Kasumi-1 (cell line): ENCODE data around the gene VIPR1.
A peak's percentile ranks its signal among the peaks of the same experiment; 100 is the strongest.

Source experiments
- DNase-seq, 2 experiments: peaks; one replicate each; lab custom pipeline; 2025; lab: John Stamatoyannopoulos, UW

Gene VIPR1, protein sequence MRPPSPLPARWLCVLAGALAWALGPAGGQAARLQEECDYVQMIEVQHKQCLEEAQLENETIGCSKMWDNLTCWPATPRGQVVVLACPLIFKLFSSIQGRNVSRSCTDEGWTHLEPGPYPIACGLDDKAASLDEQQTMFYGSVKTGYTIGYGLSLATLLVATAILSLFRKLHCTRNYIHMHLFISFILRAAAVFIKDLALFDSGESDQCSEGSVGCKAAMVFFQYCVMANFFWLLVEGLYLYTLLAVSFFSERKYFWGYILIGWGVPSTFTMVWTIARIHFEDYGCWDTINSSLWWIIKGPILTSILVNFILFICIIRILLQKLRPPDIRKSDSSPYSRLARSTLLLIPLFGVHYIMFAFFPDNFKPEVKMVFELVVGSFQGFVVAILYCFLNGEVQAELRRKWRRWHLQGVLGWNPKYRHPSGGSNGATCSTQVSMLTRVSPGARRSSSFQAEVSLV

DNA sequence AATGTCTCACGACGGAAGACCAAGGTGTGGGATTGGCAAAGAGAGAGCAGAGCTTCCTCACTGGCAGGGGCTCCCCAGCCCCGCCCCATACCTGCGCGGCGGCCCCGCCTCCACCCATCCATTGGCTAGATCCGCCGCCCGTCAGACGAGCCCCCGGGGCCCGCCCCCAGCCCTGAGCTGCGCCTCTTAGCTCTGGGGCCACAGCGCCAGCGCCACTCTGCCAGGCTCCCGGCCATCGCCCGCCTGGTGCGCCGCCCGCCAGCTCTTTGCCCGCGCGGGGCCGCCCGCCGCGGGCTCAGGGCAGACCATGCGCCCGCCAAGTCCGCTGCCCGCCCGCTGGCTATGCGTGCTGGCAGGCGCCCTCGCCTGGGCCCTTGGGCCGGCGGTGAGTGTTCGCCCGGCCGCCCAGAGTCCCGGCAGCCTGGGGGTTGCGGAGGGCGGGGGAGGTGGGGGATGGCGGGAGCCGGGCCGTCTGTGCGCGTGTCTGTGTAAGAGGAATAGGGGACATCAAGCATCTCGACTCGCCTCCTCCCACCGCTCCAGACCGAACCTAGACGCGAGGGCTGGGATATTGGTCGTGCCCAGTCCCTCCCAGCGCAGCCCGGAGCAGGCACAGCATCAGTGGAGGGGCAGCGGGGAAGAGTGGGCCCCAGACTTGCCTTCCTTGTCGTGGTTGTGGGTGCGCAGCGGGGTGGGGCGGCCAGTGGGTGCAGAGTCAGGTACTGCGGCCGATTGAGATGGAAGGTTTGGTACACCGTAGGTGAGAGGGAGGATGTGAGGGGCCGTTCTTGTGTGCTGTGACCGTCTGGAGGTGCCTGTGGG, at the start of gene VIPR1:
Gene VIPR1 (plus strand): TSS at position 215 of the 822 bp plus-strand sequence. CDS start 93 bp downstream, at position 308.
- DNase-seq = peak; percentile 58 to 68

DNA sequence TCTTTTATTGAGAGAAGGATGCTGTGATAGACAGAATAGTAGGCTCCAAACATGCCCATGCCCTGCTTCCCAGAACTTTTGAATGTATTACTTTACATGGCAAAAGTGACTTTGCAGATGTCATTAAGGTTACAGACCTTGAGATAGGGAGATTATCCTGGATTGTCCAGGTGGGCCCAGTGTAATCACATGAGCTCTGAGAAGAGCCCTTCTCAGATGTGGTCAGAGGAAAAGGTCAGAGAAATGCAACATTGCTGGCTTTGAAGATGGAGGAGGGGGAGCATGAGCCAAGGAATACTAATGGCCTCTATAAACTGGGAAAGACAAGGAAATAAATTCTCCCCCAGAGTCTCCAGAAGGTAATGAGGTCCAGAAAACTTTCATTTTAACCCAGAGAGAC, 46.2 kb upstream of the VIPR1 start:
- no peak for DNase-seq

DNA sequence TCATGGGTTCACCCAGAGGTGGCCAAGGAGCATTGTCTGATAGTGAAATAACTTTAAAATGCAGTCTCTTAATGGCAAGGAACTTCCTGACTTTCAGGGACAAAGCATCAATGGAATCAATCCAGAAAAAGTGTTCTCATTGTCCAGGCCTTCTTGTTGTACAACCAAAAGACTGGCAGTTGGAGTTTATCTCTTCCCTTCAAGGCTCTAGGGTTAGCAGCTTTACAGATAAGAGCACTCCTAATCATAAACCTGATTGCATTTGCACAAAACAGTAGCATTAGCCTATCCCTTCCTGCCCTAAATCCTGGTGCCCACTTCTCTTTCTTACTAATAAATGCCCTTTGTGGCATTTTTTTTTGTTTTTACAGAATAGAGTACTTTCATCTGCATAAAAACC, 43.3 kb upstream of the VIPR1 start:
- no peak for DNase-seq

DNA sequence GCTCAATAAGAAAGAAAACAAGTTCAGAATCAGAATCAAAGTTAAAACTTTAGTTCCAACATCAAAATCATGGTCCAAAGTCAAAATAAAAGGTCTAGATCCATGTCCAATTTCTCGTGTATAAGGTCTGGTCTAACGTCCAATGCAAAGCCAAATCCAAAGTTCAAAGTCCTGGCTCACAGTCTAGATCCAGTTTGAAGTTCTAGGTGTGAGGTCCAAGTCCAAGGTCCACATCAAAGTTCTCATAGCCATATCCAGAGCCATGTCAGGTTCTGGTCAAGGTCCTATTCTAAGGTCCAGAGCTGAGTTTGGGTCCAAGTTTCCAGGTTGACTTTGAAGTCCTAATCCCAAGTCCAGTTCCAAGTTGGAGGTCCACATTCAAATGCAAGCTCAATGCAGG, 40.7 kb upstream of the VIPR1 start:
- DNase-seq = no peak

DNA sequence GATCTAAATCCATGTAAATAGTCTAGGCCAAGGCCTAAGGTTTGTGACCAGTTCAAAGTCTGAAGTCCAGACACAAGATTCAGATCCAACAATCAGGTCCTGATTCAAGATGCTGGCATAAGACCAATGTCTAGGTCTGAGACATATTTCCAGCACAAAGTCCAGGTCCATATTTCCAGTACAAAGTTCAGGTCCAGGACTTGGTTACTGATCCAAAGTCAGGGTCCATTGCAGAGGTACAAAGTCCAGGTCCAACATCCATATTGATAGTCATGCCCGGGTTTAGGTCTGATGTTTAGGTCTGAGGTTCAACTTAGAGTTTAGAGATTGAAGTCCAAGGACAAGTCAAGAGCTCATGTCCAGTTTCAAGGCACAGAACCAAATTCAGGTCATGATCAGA, 39.4 kb upstream of the VIPR1 start:
- no peak for DNase-seq

DNA sequence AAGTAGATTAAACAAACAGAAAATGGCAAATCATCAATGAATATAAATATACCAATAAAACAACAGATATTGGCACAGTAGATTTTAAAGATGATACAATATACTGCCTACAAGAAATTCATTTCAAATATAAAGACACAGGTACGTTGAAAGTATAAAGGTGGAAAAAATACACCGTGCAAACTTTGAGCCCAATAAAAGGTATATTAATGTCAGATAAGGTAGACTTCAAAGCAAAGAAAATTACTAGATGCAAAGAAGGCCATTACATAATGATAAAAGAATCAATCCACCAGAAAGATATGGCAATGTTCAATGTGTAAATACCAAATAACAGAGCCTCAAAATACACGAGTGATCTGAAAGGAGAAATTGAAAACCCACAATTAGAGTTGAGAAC, 34.3 kb upstream of the VIPR1 start:
- DNase-seq = no peak

DNA sequence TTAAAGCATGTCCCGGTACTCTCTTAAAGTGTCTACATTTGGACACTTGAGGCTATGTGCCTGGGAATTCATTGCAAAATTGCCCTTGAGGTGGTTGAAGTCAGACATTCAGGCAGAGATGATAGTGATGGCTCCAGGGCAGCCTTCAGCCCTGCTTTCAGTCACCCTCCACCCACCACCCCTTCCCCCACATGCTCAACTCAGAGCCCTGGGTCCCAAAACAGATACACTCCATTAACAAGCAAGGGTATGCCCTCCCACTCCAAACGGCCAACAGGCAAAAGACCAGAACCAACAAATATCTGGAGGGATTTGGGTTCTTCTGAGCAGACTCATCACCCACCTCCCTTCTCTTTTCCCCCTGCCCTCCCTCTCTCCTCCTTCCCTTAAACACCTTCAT, 29.9 kb upstream of the VIPR1 start:
- DNase-seq = no peak

DNA sequence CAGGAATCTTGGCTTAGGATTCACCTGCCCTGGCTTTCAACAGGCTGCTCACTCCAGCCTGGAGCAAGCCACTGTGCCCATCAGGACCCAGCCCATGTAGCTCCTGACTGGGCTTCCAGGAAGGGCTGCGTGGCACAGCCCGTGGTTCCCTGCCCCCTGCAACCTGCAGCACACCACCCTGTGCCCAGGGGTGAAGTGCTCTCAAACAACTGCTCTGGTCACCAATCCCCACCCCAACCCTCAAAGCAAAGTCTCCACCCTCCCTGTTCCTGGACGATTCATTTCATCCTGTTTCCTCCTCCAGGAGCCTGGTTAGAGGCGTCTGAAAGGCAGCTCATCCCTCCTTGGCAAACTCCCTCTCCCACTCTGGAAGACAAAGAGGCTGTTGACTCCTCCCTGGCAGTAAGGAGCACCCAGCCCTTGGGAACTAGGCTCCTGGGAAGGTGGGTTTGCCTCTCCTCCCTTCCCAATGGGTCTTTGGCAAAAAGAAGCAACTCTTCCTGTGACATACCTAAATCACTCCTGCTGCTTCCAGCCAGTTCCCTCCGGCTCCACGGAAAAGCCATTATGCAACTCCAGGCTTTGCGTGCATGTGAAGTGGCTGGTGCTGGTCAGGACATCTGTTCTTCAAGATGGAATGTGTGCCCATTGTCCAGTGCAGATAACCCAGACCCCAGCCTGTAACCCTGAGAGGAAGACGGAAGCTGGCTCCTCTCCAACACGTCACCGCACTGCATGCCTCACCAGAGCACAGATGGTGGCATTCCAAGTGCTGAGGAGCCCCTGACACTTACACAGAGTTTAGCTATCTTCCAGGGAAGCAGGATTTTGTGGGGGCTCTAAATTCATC, 29.1 kb upstream of the VIPR1 start:
- no peak for DNase-seq

DNA sequence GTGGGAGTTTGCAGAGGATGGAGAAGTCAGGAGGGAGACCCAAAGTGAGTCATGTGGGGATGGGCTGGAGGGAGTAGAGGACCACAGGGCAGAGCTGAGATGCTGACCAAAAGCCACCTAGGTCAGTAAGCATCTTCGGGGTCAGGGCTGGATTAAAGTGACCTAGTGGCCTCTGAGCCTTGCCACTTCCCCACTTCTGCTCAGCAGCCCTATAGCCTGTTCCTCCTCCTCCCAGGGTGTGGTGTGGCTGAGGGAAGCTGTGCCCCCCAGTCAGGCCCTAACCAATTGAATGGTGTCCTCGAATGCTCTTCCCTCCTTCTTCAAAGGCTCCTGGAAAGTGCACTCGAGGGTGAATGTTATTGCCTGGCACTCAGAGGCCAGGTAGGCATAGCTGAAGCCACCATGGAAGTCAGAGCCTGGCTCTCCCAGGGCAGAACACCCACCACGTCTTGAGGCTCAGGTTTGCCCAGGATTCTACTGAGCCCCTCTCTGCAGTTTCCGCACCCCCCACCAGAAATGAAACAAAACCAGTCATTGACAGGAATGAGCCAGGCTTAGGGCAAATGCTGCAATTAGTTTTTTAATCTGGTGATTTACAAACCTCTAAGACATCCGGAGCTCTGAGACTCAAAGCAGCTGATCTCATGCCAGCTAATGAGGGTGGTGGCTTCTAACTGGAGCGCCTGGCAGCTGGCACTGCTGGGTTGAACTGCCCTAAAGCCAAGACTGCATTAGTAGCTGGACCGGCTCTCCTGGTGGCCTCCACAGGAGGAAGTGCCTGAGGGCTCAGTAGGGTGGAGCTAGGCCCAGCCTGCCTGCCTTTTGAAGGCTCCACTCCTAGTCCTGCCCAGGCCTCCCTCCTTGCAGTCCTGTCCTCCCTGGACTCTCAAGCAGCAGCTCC, 26.0 kb upstream of the VIPR1 start:
- DNase-seq = no peak

DNA sequence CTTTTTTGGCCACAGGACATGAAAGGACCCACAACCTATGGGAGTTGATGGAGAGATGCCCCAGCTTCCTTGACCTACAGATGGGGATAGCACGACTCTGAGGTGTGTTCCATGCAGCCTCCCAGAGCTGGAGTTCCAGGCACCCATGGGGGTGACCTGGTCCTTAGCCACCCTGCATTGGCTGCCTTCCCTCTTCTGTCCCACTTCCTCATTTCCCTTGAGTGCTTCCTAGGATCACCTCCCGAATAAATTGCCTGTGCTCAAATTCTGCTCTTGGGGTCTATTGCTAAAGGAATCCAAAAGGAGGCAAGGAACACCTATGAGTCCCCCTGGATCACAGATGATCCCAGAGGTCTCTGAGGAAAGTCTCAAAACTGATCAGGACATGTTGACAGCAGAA, 24.7 kb upstream of the VIPR1 start:
- no peak for DNase-seq

DNA sequence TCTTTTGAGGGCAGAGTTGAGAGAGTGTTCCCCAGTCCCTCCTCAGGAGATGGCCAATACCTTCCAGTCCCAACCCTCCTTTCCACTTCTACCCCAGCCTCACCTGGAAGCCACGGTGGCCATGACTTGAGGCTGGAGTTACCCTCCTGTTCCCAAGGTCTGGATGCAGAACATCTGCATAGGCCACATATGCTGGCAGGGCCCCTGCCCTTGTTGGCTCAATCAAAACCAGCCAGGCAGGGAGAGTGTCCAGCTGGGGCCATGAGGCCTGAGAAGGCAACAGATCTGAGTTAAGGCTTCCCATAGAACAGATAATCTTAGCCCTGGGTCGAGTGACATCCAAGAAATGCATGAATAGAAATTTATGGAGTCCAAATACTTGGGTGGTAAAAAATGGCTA, 23.6 kb upstream of the VIPR1 start:
- DNase-seq = no peak

DNA sequence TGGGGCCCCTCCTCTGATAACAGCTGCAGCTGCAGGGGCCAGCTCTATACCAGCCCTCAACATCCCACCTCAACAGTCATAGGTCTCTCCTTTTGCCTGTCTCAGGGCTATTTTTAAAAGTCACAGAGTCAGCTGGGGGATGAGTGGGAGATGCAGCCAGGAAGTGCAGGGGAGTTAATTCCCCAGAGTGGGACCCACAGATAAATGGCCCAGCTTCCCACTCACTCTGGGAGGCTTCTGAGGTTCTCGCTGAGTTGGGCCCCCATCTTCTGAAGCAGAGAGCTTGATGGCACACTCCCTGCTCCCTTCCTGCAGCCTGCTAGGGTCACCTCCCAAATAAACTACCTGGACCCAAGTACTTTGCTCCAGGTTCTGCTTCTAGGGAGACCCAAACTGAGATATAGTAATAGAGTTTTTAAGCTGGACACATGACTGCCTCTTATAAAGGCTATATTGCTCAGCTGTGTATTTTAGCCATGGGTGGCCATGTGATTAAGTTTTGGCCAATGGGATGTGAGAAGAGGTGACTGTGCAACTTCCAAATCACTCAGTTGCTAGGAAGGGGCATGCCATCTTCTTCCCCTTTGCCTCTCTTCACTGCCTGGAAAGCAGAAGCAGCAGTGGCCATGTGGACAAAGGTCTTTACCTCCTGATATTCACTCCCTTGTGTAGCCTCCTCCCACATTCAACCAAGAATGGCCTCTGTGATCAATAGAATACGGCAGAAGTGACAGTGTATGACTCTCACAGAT, 15.5 kb upstream of the VIPR1 start:
- peak in 1 of 2 experiments; percentile 11 for DNase-seq

DNA sequence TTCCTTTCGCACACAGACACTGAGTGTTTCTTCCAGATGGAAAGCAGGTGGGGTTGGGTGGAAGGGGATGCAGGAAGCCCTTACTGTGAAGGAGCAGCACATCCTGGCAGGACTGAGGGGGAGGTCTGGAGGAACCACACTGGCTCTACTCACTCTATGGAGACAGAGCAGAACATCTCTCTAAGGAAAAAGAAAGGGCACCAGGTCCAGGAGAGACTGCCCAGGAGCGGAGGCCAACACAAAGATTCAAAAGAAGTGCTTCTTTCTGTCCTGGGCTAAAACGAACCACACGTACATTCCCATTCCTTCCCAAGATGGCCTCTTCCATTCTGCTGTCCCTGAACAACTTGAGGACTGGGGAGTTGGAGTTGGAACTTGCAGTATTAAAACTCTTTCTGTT, 13.8 kb upstream of the VIPR1 start:
- DNase-seq = no peak

DNA sequence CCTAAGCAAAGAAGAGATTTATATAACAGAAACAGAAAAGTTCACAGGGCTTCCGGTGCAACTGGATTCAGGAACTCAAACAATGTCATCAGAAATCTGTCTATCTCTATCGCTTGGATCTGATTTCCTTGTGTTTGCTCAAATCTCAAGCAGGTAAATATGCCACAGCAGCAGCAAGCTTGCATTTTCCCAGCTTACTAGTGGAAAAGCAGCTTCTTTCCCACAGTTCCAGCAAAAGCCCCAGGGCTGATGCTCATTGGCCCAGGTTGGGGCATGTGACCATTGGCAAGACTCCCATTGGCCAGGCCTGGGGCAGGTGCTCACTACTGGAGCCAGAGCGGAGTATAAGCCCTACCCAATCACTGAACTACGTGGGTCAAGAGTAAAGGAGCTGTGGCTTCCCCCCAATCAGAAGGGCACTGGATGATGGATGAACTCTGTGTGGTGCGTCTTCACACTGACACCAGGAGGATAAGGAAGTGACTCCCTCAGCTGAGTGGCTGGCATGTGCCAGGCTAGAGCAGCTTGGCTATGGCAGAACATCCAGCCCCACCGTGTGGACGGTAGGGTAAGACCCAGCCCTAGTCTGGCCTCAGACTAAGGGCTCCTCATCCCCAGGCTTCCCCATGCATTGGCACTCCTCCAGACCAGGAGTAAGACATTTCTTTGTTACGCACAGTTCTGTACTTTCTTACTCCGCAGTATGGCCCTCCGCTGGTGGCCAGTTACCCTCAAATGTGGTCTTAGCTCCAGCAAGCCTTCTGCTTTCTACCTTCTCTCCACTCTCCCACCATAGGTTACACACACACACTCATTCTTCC, 13.1 kb upstream of the VIPR1 start:
- DNase-seq = no peak

DNA sequence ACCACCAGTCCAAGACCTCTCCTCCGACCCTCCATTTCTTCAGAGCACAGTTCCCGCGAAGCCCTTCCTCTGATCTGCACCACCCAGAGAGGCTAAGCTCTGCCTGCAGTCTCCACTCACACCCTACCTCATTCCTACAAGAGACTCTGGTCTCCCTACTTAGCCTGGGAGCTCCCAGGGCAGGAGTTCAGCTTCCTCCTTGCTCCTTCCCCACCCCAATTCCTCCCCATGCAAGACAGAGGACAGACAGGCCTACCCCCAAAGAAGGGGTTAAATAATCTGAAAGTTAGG, 12.6 kb upstream of the VIPR1 start:
- DNase-seq = no peak

DNA sequence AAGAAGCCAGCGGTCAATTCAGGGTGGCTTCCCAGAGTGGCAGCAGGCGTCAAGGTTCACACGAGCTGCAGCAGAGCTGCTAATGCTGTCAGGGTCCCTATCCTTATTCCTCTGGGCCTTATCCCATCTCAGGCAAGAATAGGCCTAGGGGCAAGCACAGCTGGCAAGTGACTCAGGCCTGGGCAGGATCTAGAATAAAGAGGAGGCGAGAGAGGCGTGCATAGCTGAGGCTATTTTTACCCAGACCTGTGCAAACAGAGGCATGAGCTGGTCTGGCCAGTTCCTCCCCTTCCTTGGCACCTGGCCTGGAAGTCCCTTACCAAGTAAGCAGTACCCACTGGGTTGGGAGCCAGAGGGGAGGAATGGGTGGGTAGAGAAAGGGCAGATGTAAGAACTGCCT, 12.2 kb upstream of the VIPR1 start:
- peak; percentile 92 to 95 for DNase-seq

DNA sequence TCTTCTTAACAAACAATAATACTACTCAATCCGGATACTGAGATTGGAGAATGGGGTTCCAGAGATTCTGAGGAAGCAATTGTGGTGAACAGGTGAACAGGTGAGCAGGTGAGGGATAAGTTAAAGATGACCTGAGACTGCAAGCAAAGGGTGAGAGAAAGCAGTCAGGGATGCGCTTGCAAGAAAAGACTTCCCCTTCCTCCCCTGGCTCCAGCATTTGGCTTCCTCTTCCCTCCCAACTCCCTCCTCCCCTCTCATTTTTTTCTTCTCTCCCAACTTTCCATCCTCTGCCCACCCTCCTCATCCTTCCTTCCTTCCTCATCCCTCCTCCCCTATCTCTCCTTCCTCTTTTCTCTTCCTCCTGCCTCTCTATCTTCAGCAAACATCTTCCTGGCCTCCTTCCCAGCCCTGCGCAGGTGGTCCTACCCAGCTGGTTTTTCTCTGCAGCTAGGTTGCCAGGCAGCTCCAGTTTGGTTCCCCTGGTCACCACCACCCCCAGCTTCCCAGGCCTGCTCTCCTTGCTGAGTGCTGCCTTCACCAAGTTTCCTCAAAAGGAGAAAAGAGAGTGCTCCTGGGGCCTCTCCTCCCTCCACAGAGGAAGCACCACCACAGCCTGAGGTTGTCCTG, 10.4 kb upstream of the VIPR1 start:
- DNase-seq = peak; percentile 54 to 69

DNA sequence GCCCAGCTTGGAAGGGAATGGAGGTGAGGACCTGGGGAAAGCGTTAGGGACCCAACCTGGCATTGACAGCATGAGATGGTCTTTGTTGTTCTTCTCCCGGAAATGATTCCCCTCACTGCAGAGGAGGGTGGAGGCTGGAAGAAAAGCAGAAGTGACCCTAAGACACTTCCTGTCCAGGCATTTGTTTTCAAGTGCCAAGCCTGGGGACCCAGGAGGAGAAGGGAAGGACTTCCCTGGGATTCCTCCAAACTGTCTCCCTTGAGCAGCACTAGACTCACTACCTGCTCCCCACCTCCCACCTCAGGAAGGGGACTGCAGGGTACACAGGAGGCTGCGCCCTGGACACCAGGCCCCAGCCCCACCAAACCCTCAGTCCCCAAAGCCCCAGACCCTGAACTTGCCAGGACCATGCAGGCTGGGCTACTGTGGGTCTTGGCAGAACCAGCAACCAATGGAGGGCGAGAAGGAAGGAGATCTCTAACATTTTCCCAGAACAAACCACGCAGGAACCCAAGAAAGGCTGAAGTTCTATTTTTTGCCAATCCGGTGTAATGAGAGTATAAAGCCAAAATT, 9.8 kb upstream of the VIPR1 start:
- no peak for DNase-seq
